Melanocyte of skin (primary cell): ENCODE results near the gene FANCD2OS. TPM values are rescaled to one million over a fixed set of nuclear protein-coding genes. Genes with fewer than 3 reads are reported as not detected.

ENCODE experiments used
- total RNA-seq, 2 donors: library from RNA; depleted of rRNA; stranded (reverse); fragments of >200 nt; gene quantifications; 2 replicates each; pipeline ENCODE4 v1.2.3, GENCODE V29; 2012

The FANCD2OS gene, protein sequence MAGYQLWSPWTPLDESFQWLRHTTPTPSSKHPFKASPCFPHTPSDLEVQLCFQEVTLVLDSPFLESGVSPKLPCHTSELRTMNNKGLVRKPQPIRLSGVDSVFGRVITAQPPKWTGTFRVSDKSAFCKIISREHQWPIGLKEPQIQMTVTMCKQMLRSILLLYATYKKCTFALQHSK
- total RNA-seq: not detected

DNA sequence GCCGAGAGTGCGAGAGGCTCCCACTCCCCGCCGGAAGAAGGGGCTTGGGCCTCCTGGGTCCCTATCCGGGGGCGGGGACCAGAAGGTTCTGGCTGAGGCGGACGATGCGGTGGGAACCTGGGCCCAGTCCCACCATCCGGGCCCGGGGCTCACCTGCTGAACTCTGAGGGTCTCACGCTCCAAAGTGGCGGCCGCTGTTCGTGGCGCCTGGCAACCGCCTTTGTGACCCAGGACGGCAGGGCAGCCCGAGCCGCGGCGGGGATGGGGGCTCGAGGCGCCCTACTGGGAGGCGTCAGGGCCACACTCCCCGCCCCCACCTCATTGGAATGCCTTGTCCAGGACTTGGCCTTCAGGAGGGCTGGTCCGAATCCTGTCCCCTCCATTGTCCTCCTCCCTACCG is at the start of gene FANCD2OS:
TSS of gene FANCD2OS (minus strand) at position 165 of the 400 bp plus-strand sequence. CDS start 3,481 bp downstream, outside the sequence.

DNA sequence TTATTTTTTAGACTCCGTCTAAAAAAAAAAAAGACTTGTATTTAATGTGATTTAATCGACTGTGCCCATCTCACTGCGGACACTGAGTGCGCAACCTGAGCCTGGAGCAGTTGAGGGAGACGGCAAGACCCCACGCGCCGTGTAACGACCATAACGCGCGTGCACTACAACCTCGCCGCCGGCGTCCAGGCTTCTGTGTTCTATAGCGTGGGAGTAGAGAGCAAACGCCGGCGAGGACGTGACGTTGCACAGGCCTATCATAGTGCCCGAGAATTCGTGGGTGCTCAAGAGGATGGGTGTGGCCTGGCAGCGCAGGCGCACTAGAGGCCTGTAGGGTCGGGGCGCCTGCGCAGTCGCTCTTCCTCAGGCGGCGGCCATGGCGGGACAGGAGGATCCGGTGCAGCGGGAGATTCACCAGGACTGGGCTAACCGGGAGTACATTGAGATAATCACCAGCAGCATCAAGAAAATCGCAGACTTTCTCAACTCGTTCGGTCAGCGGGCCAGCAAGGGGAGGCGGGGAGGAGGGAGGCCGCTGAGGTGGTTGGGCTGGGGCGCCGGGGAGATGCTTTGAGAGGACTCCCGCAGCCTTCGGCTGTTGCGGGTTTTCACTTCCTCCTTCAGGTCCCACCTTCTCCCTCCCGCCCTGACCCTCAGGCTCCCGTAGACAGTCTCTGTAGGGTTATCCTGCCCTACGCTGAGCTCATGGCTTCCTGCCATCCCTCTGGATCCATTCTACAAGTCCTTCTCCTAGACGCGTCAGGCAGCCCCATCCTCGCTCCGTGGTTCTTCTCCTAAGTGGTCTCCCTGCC is 7.5 kb upstream of the FANCD2OS start, which contains the start of gene BRK1:
TSS of gene BRK1 (plus strand) at position 350 of the 812 bp plus-strand sequence. CDS start at position 377, 27 bp downstream.

Other genes starting within 250 kb of the FANCD2OS start
- gene CIDEC, start 228.0 kb downstream of the FANCD2OS start, total RNA-seq: not detected
- gene JAGN1, start 217.6 kb downstream of the FANCD2OS start, total RNA-seq: 10 to 100 TPM; 41.6 to 51.0 TPM
- 1 to 10 TPM; 1.0 to 1.3 TPM for gene IL17RE, start 205.4 kb downstream of the FANCD2OS start, total RNA-seq
- 10 to 100 TPM; 42.3 to 42.7 TPM for gene IL17RC, start 191.2 kb downstream of the FANCD2OS start, total RNA-seq
- gene CRELD1, start 174.4 kb downstream of the FANCD2OS start, total RNA-seq: 10 to 100 TPM; 15.5 to 16.0 TPM
- 1 to 10 TPM in 1 of 2 donors, under 1 TPM in 1; 1.00 to 4.5 TPM for gene PRRT3, start 155.8 kb downstream of the FANCD2OS start, total RNA-seq
- 10 to 100 TPM; 71.6 to 96.6 TPM for gene EMC3, start 121.4 kb downstream of the FANCD2OS start, total RNA-seq
- gene FANCD2, start 81.8 kb downstream of the FANCD2OS start, total RNA-seq: 10 to 100 TPM; 28.9 to 59.3 TPM
- gene BRK1, start 7.4 kb upstream of the FANCD2OS start, total RNA-seq: 10 to 100 TPM; 79.9 to 81.6 TPM
- 10 to 100 TPM; 26.5 to 30.6 TPM for gene VHL, start 33.5 kb upstream of the FANCD2OS start, total RNA-seq
- 1 to 10 TPM; 1.7 to 7.6 TPM for gene IRAK2, start 56.7 kb upstream of the FANCD2OS start, total RNA-seq
- 10 to 100 TPM; 15.5 to 19.3 TPM for gene TATDN2, start 140.2 kb upstream of the FANCD2OS start, total RNA-seq
- not detected for gene GHRL, start 184.7 kb upstream of the FANCD2OS start, total RNA-seq
- gene SEC13, start 212.9 kb upstream of the FANCD2OS start, total RNA-seq: 100 to 1,000 TPM in 1 of 2 donors, 10 to 100 TPM in 1; 91.9 to 163 TPM